Mesothelial cell of epicardium (in vitro differentiated cells): Measurements from ENCODE around the gene ATP5PO. TPM values are rescaled to one million over a fixed set of nuclear protein-coding genes. Genes with fewer than 3 reads are reported as not detected.

ENCODE experiments used
- DNase-seq, 2 experiments: peaks; one replicate each; pipeline ENCODE4 v3.0.0; 2021; ENCODE audit warnings: low spot score in 2 of 2; ENCODE audit not compliant: unreplicated experiment in 2 of 2
- H3K27ac Mint-ChIP-seq: 2 replicates; pipeline ENCODE4 v1.8.0; 2021; ENCODE audit warnings: mixed read lengths
- H3K27me3 Mint-ChIP-seq: 2 replicates; pipeline ENCODE4 v1.8.0; 2021; ENCODE audit warnings: low read depth, mixed read lengths
- H3K36me3 Mint-ChIP-seq: 2 replicates; pipeline ENCODE4 v1.8.0; 2021; ENCODE audit warnings: mixed read lengths
- H3K4me1 Mint-ChIP-seq: 2 replicates; pipeline ENCODE4 v1.8.0; 2021; ENCODE audit warnings: mixed read lengths
- H3K4me3 Mint-ChIP-seq: 2 replicates; pipeline ENCODE4 v1.8.0; 2021; ENCODE audit warnings: mild to moderate bottlenecking, moderate library complexity, mixed read lengths
- H3K9me3 Mint-ChIP-seq: 2 replicates; pipeline ENCODE4 v1.8.0; 2021; ENCODE audit warnings: mixed read lengths
- CTCF ChIP-seq: fragments of 200-600 bp; sonication (generic); IDR thresholded peaks from one replicate; pipeline ENCODE4 v1.5.0; 2021; ENCODE audit warnings: antibody characterized with exemption; ENCODE audit not compliant: unreplicated experiment
- total RNA-seq: library from RNA; stranded (reverse); gene quantifications from 3 replicates; pipeline ENCODE4 v1.2.1, GENCODE V29; 2021

Gene ATP5PO
- total RNA-seq, 1 donor from 2014 or later: 159 TPM

- no peak for TF ChIP-seq CTCF
- H3K9me3 Mint-ChIP-seq: no peaks in the 10 kb centered on the region
- peaks cover 12% of the 10 kb centered on the region for H3K4me1 Mint-ChIP-seq
- H3K4me3 Mint-ChIP-seq: no peak overlapping the region
- H3K36me3 Mint-ChIP-seq: no peaks in the 10 kb centered on the region
- no peak for DNase-seq
- H3K27me3 Mint-ChIP-seq: no peaks in the 10 kb centered on the region
- no peak overlapping the region for H3K27ac Mint-ChIP-seq
Measured at GRCh38 chr21:33880626-33881025, 35.0 kb downstream of the ATP5PO start.

GRCh38 chr21:33878824-33879223 is 36.8 kb downstream of the ATP5PO start:
- Mint-ChIP-seq H3K27me3 (no peaks in the 10 kb centered on the region), H3K27ac (no peak overlapping the region), H3K4me1 (no peaks in the 10 kb centered on the region), H3K9me3 (no peaks in the 10 kb centered on the region), H3K36me3 (no peaks in the 10 kb centered on the region), H3K4me3 (no peak overlapping the region)
- DNase-seq: no peak
- no peak for TF ChIP-seq CTCF

- Mint-ChIP-seq H3K4me1 (no peaks in the 10 kb centered on the region), H3K27me3 (no peaks in the 10 kb centered on the region), H3K4me3 (no peak overlapping the region), H3K36me3 (no peaks in the 10 kb centered on the region), H3K9me3 (no peaks in the 10 kb centered on the region), H3K27ac (no peak overlapping the region)
- TF ChIP-seq CTCF: no peak
- DNase-seq: no peak
Measured at GRCh38 chr21:33875026-33875695, 40.4 kb downstream of the ATP5PO start.

GRCh38 chr21:33874161-33874560 is 41.4 kb downstream of the ATP5PO start:
- no peak overlapping the region for H3K27ac Mint-ChIP-seq
- no peak overlapping the region for H3K4me3 Mint-ChIP-seq
- no peaks in the 10 kb centered on the region for H3K9me3 Mint-ChIP-seq
- H3K36me3 Mint-ChIP-seq: peaks cover 4% of the 10 kb centered on the region
- TF ChIP-seq CTCF: no peak
- no peak for DNase-seq
- H3K4me1 Mint-ChIP-seq: no peaks in the 10 kb centered on the region
- H3K27me3 Mint-ChIP-seq: no peaks in the 10 kb centered on the region

- H3K27me3 Mint-ChIP-seq: no peaks in the 10 kb centered on the region
- H3K27ac Mint-ChIP-seq: no peak overlapping the region
- no peaks in the 10 kb centered on the region for H3K4me1 Mint-ChIP-seq
- H3K9me3 Mint-ChIP-seq: no peaks in the 10 kb centered on the region
- no peak for DNase-seq
- no peak overlapping the region for H3K4me3 Mint-ChIP-seq
- peaks cover 4% of the 10 kb centered on the region for H3K36me3 Mint-ChIP-seq
- TF ChIP-seq CTCF: no peak
Measured at GRCh38 chr21:33872881-33873515, 42.6 kb downstream of the ATP5PO start.
